NT2/D1 (cell line): ENCODE results near the gene MAD2L2.

Experiments
- DNase-seq: peaks from one replicate; pipeline ENCODE4 v3.0.0-alpha.2; 2011; ENCODE audit warnings: low read depth, low spot score
- H3K27me3 ChIP-seq: 2 replicates; pipeline ENCODE4 v1.6.0; 2011; ENCODE audit warnings: mild to moderate bottlenecking; ENCODE audit not compliant: insufficient read length, insufficient read depth
- H3K36me3 ChIP-seq: 2 replicates; pipeline ENCODE4 v1.6.1; 2011; ENCODE audit warnings: mild to moderate bottlenecking, low read length, mixed read lengths; ENCODE audit not compliant: insufficient read depth, insufficient read length
- H3K4me1 ChIP-seq: 2 replicates; pipeline ENCODE4 v1.5.1; 2011; ENCODE audit not compliant: insufficient read depth, insufficient read length
- H3K4me3 ChIP-seq: 2 replicates; pipeline ENCODE4 v1.5.1; 2011; ENCODE audit warnings: low read depth; ENCODE audit not compliant: insufficient read length
- H3K9ac ChIP-seq: 2 replicates; pipeline ENCODE4 v1.6.0; 2011; ENCODE audit warnings: low read depth; ENCODE audit not compliant: insufficient read length
- H3K9me3 ChIP-seq: 2 replicates; pipeline ENCODE4 v1.5.1; 2011; ENCODE audit warnings: mild to moderate bottlenecking, low read length; ENCODE audit not compliant: insufficient read depth
- SUZ12 ChIP-seq: IDR thresholded peaks from 2 replicates; pipeline ENCODE4 v1.6.1; 2011; ENCODE audit not compliant: insufficient read length, insufficient read depth; ENCODE audit errors: extremely low read depth
- YY1 ChIP-seq: IDR thresholded peaks from 2 replicates; pipeline ENCODE4 v1.6.1; 2011; ENCODE audit not compliant: insufficient read length, insufficient read depth
- ZNF274 ChIP-seq: IDR thresholded peaks from 2 replicates; pipeline ENCODE4 v1.6.1; 2011; ENCODE audit warnings: mild to moderate bottlenecking, low read depth, low read length

MAD2L2 gene

DNA sequence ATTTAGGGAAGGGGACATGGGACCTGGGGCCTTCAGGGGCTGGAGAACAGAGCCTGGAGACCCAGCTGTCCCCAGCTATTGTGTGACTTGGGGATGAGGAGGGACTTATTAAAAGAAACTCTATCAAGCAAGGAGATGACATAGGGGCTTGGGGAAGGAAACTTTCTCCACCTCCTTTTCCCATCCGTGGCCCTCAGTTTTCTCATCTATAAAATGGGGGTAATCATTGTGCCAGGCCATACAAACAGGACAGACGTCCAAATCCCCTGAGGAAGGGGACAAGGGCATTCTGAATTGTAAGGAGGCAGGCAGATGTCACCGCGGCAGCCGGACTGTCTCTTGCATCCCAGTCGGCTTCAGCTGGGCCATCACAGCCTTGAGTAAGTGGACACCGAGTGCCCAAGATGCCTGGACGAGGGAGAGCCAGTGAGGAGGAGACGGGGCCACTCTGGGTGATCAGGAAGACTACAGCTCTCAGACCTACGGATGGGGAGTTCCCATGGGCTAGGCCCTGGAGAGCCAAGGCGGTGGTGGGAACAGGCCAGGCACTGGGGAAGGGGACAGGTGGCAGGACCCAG, 28.7 kb downstream of the MAD2L2 start:
- no peak for DNase-seq
- Histone ChIP-seq H3K36me3 (peaks cover 10% of the 10 kb centered on the region), H3K27me3 (peaks cover 14% of the 10 kb centered on the region), H3K4me3 (peak overlapping the region; percentile 8), H3K9ac (peak overlapping the region; percentile 44), H3K9me3 (no peaks in the 10 kb centered on the region), H3K4me1 (peaks cover 25% of the 10 kb centered on the region)
- TF ChIP-seq ZNF274 = no peak
- no peak for TF ChIP-seq YY1
- no peak for TF ChIP-seq SUZ12

DNA sequence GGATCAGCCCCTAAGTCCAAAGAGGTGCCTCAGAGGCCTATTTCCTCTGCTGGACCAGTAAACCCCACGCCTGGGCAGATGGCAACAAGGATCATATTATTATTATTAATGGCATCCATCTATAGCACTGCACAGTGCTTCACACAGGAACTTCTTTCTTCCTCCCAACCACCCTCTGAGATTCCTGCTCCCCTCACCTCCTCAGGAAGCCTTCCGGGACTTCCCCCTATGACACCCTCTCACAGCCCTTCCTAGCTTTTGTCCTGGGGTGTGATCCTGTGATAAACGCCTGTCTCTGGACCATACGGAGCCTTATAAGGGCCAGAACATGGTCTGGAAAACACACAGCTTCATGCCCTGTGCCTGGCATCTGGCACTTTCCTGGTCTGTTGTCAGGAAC, 29.9 kb downstream of the MAD2L2 start:
- peaks cover 3% of the 10 kb centered on the region for H3K36me3 ChIP-seq
- DNase-seq = no peak
- peaks cover 25% of the 10 kb centered on the region for H3K4me1 ChIP-seq
- H3K9ac ChIP-seq = peak overlapping the region; percentile 65
- H3K27me3 ChIP-seq = peaks cover 14% of the 10 kb centered on the region
- no peak overlapping the region for H3K4me3 ChIP-seq
- no peak for TF ChIP-seq ZNF274
- TF ChIP-seq SUZ12 = no peak
- TF ChIP-seq YY1 = no peak
- no peaks in the 10 kb centered on the region for H3K9me3 ChIP-seq

DNA sequence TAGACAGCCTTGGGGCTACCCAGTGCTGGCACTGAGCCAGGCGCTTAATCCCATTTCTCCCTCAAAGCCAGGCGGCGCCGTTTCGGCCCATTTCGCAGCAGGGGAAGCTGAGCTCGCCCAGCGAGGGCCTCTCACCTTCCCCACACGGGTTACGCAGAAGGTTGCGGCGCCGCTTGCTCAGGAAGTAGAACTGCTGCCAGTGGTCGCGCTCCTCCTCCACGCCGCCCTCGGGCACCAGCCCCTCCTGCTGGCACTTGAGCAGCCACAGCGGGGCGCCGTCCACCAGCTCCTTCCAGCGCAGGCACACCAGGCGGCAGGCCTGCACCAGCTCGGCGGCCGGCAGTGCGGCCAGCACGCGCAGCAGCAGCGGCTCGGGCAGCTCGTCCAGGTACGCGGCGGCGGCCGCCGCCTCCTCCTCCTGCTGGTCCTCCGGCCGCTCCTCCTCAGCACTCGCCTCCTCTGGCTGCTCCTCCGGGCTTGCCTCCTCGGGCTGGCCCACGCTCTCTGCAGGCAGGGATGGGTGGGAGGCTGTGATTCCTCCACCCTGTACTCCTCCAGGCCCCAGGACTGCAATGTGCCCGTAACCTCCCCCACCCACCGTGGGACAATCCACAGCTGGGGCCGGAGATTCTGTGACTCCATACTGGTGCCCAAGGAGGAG, 30.5 kb downstream of the MAD2L2 start:
- Histone ChIP-seq H3K9me3 (no peaks in the 10 kb centered on the region), H3K36me3 (no peaks in the 10 kb centered on the region), H3K9ac (peak overlapping the region; percentile 65), H3K4me1 (peaks cover 25% of the 10 kb centered on the region), H3K27me3 (peaks cover 14% of the 10 kb centered on the region), H3K4me3 (no peak overlapping the region)
- peak; percentile 50 for DNase-seq
- TF ChIP-seq ZNF274 = no peak
- TF ChIP-seq YY1 = no peak
- TF ChIP-seq SUZ12 = no peak

DNA sequence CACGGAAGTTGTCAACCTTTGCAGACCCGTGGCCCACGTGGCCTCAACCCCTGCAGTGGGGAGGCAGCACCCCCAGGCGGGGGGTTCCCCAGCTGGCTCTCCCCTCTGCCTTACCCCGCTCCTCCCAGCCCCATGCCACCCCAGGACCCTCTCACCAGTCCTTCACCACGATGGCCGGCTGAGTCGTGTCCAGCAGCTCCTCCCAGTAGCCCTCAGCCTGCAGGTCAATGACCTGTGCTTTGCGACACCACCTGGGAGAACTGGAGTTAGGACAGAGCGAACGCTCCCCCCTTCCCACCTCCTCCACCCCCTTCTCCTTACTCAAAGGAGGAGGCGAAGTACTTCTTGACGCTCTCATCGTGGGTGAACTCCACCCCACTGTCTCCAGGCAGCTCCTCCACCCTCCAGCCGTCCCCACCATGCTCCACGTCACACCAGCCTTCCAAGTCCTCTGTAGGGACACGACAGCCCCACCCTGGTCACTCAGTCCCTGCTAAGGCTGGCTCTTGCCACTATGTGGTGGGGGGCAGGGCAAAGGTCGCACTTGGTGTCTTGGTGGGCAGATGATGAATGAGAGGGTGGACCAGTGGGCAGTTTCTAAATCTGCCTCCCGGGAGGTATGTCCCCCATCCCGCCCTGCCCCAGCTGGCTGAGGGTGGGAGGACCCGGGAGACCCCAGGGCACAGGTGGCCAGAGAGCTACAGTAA, 31.2 kb downstream of the MAD2L2 start:
- no peaks in the 10 kb centered on the region for H3K9me3 ChIP-seq
- H3K4me1 ChIP-seq = peaks cover 25% of the 10 kb centered on the region
- no peaks in the 10 kb centered on the region for H3K36me3 ChIP-seq
- peak overlapping the region; percentile 42 for H3K9ac ChIP-seq
- no peak overlapping the region for H3K4me3 ChIP-seq
- H3K27me3 ChIP-seq = peaks cover 14% of the 10 kb centered on the region
- TF ChIP-seq ZNF274 (no peak), SUZ12 (no peak), YY1 (no peak)
- DNase-seq = no peak

DNA sequence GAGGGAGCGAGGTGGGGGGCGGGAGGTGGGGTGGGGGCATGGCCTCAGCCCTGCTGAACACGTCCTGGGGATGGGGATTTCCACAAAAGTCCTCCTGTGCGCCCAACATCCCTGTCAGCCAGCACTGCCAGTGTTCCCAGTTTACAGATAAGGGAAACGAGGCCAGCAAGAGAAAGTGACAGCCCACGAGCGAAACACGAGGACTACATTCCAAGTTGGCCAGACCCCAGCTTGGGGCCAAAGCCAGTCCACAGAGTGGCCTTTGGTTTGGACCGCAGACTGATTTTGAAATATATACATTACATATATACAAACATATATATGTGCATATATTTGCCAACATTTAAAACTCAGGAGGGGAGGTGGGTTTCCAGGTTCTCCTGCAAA, 31.7 kb downstream of the MAD2L2 start:
- H3K9ac ChIP-seq = no peak overlapping the region
- H3K36me3 ChIP-seq = no peaks in the 10 kb centered on the region
- no peak for TF ChIP-seq ZNF274
- TF ChIP-seq SUZ12 = no peak
- TF ChIP-seq YY1 = no peak
- peaks cover 14% of the 10 kb centered on the region for H3K27me3 ChIP-seq
- DNase-seq = no peak
- peaks cover 25% of the 10 kb centered on the region for H3K4me1 ChIP-seq
- no peaks in the 10 kb centered on the region for H3K9me3 ChIP-seq
- H3K4me3 ChIP-seq = no peak overlapping the region

DNA sequence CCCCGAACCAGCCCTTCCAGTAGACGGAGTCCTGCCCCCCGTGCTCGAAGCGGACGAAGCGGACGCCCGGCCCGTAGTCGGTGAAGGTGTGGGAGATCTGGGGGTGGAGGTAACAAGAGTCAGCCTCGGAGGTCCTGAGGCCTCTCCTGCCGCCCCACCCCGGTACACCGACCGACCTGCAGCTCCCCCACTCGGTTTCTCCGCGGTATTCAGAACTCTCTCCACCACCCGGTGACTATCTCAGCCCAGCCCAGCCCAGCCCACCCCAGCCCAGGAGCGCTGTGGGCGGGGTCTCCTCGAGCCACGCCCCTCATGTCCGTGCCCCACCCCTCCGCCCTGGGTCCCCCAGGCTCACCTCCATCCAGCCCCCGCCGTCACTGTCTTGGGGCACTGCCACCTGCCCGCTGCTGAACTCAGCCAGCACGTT, 32.2 kb downstream of the MAD2L2 start:
- TF ChIP-seq ZNF274 = no peak
- TF ChIP-seq YY1 = no peak
- no peak for TF ChIP-seq SUZ12
- Histone ChIP-seq H3K27me3 (peaks cover 14% of the 10 kb centered on the region), H3K36me3 (no peaks in the 10 kb centered on the region), H3K4me1 (peaks cover 25% of the 10 kb centered on the region), H3K4me3 (no peak overlapping the region), H3K9me3 (no peaks in the 10 kb centered on the region), H3K9ac (peak overlapping the region; percentile 32)
- DNase-seq = no peak

DNA sequence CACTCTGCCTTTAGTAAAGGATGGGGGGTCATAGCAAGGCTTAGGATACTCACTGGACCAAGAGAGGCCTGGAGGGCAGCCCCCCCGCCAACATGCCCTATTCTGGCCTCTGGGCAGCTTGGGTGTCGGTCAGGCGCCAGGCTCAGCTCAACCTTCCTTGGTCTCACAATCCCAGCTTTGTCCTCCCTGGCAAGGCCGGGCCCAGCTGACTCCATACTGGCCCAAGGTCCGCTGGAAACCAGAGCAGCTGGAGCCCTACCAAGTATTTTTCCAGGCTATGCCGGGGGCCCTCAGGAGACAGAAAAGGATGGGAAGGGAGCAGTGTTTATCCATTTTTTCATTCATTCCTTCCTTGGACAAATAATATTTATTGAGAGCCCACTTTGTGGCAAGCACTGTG, 32.9 kb downstream of the MAD2L2 start:
- no peak for DNase-seq
- Histone ChIP-seq H3K36me3 (no peaks in the 10 kb centered on the region), H3K27me3 (peaks cover 14% of the 10 kb centered on the region), H3K4me1 (peaks cover 25% of the 10 kb centered on the region), H3K4me3 (no peak overlapping the region), H3K9ac (no peak overlapping the region), H3K9me3 (no peaks in the 10 kb centered on the region)
- TF ChIP-seq SUZ12 (no peak), YY1 (no peak), ZNF274 (no peak)
